Transverse colon (tissue), 3 donors: ENCODE measurements around the gene CACNG5.

Source experiments
- CTCF ChIP-seq, 5 experiments: fragments of 200-600 bp in 3 of 5; fragments of 450-650 bp in 2 of 5; sonication (generic) in 3 of 5; IDR thresholded peaks; 1 replicate in 2 of 5; 2 replicates in 3 of 5; pipeline ENCODE4 v1.5.1; 2016 to 2017; ENCODE audit warnings: antibody characterized with exemption in 5 of 5, inconsistent platforms in 3 of 5, mild to moderate bottlenecking in 2 of 5, moderate library complexity in 1 of 5
- EP300 ChIP-seq: sonication (generic); formaldehyde crosslinking; IDR thresholded peaks from one replicate; pipeline ENCODE4 v1.6.1; 2017; ENCODE audit warnings: antibody characterized with exemption, low read depth
- POLR2A ChIP-seq: fragments of 450-650 bp; IDR thresholded peaks from one replicate; pipeline ENCODE4 v1.6.1; 2016; ENCODE audit warnings: antibody characterized with exemption, mild to moderate bottlenecking, moderate library complexity

DNA sequence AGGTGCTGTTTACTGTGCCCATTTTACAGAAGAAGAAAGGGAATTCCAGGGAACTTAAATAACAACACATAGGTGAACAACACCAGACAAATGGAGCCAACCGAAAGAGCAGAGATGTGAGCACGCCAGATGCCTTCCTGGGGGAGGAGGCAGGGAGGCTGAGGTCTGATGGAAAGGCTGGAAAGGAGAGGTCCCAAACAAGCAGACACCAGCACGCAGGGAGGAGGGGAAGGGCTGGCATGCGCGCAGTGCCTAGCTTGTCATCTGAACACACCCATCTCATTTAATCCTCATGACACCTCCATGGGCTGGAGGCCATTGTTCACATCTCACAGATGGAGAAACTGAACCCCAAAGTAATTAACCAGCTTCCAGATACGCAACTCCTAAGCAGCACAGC, 20.9 kb upstream of the CACNG5 start:
- TF ChIP-seq EP300 = no peak
- TF ChIP-seq CTCF (IDR thresholded peaks at IDR 0.05) = no peak
- no peak for TF ChIP-seq POLR2A
